NCI-H526 treated with DMSO at 0.1 percent for 48 hours (cell line): ENCODE measurements around the gene TMEM190.
"Not testable (repeated sequence)": the region's sequence is repeated elsewhere in the genome, so short reads cannot be mapped to it uniquely, and the experiment has no call there.

ENCODE experiments used
- DNase-seq: peaks from one replicate; lab custom pipeline; 2025; lab: John Stamatoyannopoulos, UW

TMEM190 gene

GRCh38 chr19:55376241-55376933, at the start of gene TMEM190:
TMEM190 (plus strand) TSS chr19:55376826; CDS start chr19:55376854, 28 bp downstream.
- DNase-seq: no peak

- peak; percentile 36 for DNase-seq
These were observed 47.8 kb upstream of the TMEM190 start for GRCh38 chr19:55328774-55329318.

- DNase-seq: not testable (repeated sequence)
These were observed 46.8 kb upstream of the TMEM190 start for GRCh38 chr19:55329791-55330190.

- DNase-seq: no peak
These were observed 42.8 kb upstream of the TMEM190 start for GRCh38 chr19:55333870-55334269.

- no peak for DNase-seq
These were observed 40.5 kb upstream of the TMEM190 start for GRCh38 chr19:55336101-55336500.

GRCh38 chr19:55339105-55339888, 37.3 kb upstream of the TMEM190 start, which contains the start of gene KMT5C:
KMT5C (plus strand) TSS chr19:55339876; CDS start chr19:55341937, 2,061 bp downstream.
- DNase-seq: peak; percentile 100

GRCh38 chr19:55339889-55340783, 36.5 kb upstream of the TMEM190 start:
- DNase-seq: no peak

GRCh38 chr19:55340784-55341147, 35.9 kb upstream of the TMEM190 start:
- no peak for DNase-seq

GRCh38 chr19:55341171-55341588, 35.4 kb upstream of the TMEM190 start:
- DNase-seq: peak; percentile 60

GRCh38 chr19:55341595-55342531, 34.8 kb upstream of the TMEM190 start:
- DNase-seq: no peak

GRCh38 chr19:55344444-55344843, 32.2 kb upstream of the TMEM190 start:
- DNase-seq: no peak

GRCh38 chr19:55345101-55345817, 31.4 kb upstream of the TMEM190 start:
- no peak for DNase-seq

- no peak for DNase-seq
These were observed 30.6 kb upstream of the TMEM190 start for GRCh38 chr19:55345818-55346724.

GRCh38 chr19:55346725-55347441, 29.7 kb upstream of the TMEM190 start:
- DNase-seq: no peak

- no peak for DNase-seq
These were observed 29.1 kb upstream of the TMEM190 start for GRCh38 chr19:55347442-55348009.

GRCh38 chr19:55348317-55349034, 28.1 kb upstream of the TMEM190 start:
- no peak for DNase-seq

GRCh38 chr19:55350620-55351315, 25.9 kb upstream of the TMEM190 start:
- DNase-seq: no peak
